Measurements from ENCODE around the gene SERPINA1.

SERPINA1 gene

GRCh38 chr14:94394025-94394493 is 5.7 kb upstream of the SERPINA1 start:
- intact Hi-C loops (cut with micrococcal nuclease) = loop anchor here (10.0 kb wide), 1 partner anchor 429 kb away; no protein-coding TSS in a partner anchor
- peaks cover 85% of the 10 kb centered on the region for H3K4me1 Mint-ChIP-seq (ENCODE audit: low read depth)
- peak overlapping the region; percentile 90 for H3K27ac Mint-ChIP-seq
- no peaks in the 10 kb centered on the region for H3K9me3 Mint-ChIP-seq
- no peaks in the 10 kb centered on the region for H3K27me3 Mint-ChIP-seq
- no peak overlapping the region for H3K4me3 Mint-ChIP-seq
- H3K36me3 Mint-ChIP-seq (ENCODE audit: low read depth) = no peaks in the 10 kb centered on the region

- H3K4me3 Mint-ChIP-seq = no peak overlapping the region
- peak overlapping the region; percentile 90 for H3K27ac Mint-ChIP-seq
- H3K36me3 Mint-ChIP-seq (ENCODE audit: low read depth) = no peaks in the 10 kb centered on the region
- H3K9me3 Mint-ChIP-seq = no peaks in the 10 kb centered on the region
- intact Hi-C loops (cut with micrococcal nuclease) = loop anchor here (10.0 kb wide), 1 partner anchor 429 kb away; no protein-coding TSS in a partner anchor
- no peaks in the 10 kb centered on the region for H3K27me3 Mint-ChIP-seq
- H3K4me1 Mint-ChIP-seq (ENCODE audit: low read depth) = peaks cover 91% of the 10 kb centered on the region
These were observed 5.1 kb upstream of the SERPINA1 start for GRCh38 chr14:94393474-94393873.

- no peaks in the 10 kb centered on the region for H3K9me3 Mint-ChIP-seq
- no peak overlapping the region for H3K4me3 Mint-ChIP-seq
- intact Hi-C loops (cut with micrococcal nuclease) = loop anchor here (10.0 kb wide), 1 partner anchor 428 kb away; no protein-coding TSS in a partner anchor
- no peaks in the 10 kb centered on the region for H3K36me3 Mint-ChIP-seq (ENCODE audit: low read depth)
- peak overlapping the region; percentile 90 for H3K27ac Mint-ChIP-seq
- H3K4me1 Mint-ChIP-seq (ENCODE audit: low read depth) = peaks cover 93% of the 10 kb centered on the region
- no peaks in the 10 kb centered on the region for H3K27me3 Mint-ChIP-seq
These were observed 4.1 kb upstream of the SERPINA1 start for GRCh38 chr14:94392510-94392935.

- Mint-ChIP-seq H3K9me3 (no peaks in the 10 kb centered on the region), H3K4me1 (ENCODE audit: low read depth) (peaks cover 90% of the 10 kb centered on the region), H3K4me3 (no peak overlapping the region), H3K36me3 (ENCODE audit: low read depth) (no peaks in the 10 kb centered on the region), H3K27ac (peak overlapping the region; percentile 90), H3K27me3 (no peaks in the 10 kb centered on the region)
- intact Hi-C loops (cut with micrococcal nuclease) = loop anchor here (10.0 kb wide), 1 partner anchor 427 kb away; no protein-coding TSS in a partner anchor
These were observed 3.0 kb upstream of the SERPINA1 start for GRCh38 chr14:94391281-94391975.

- Mint-ChIP-seq H3K27ac (peak overlapping the region; percentile 90), H3K36me3 (ENCODE audit: low read depth) (no peaks in the 10 kb centered on the region), H3K4me1 (ENCODE audit: low read depth) (peaks cover 90% of the 10 kb centered on the region), H3K27me3 (no peaks in the 10 kb centered on the region), H3K4me3 (peak overlapping the region; percentile 73), H3K9me3 (no peaks in the 10 kb centered on the region)
- intact Hi-C loops (cut with micrococcal nuclease) = loop anchor here (10.0 kb wide), 1 partner anchor 426 kb away; no protein-coding TSS in a partner anchor
These were observed 2.1 kb upstream of the SERPINA1 start for GRCh38 chr14:94390372-94391086.

- Mint-ChIP-seq H3K36me3 (ENCODE audit: low read depth) (no peaks in the 10 kb centered on the region), H3K9me3 (no peaks in the 10 kb centered on the region), H3K4me1 (ENCODE audit: low read depth) (peaks cover 90% of the 10 kb centered on the region), H3K4me3 (peak overlapping the region; percentile 73), H3K27me3 (no peaks in the 10 kb centered on the region), H3K27ac (peak overlapping the region; percentile 90)
- intact Hi-C loops (cut with micrococcal nuclease) = loop anchor here (10.0 kb wide), 1 partner anchor 425 kb away; no protein-coding TSS in a partner anchor
These were observed 1.4 kb upstream of the SERPINA1 start for GRCh38 chr14:94389731-94390371.

GRCh38 chr14:94389104-94389469 is 685 bp upstream of the SERPINA1 start:
- peak overlapping the region; percentile 43 for H3K27ac Mint-ChIP-seq
- H3K4me3 Mint-ChIP-seq = no peak overlapping the region
- intact Hi-C loops (cut with micrococcal nuclease) = no loop called here
- peaks cover 90% of the 10 kb centered on the region for H3K4me1 Mint-ChIP-seq (ENCODE audit: low read depth)
- no peaks in the 10 kb centered on the region for H3K9me3 Mint-ChIP-seq
- H3K36me3 Mint-ChIP-seq (ENCODE audit: low read depth) = no peaks in the 10 kb centered on the region
- H3K27me3 Mint-ChIP-seq = no peaks in the 10 kb centered on the region

- H3K36me3 Mint-ChIP-seq (ENCODE audit: low read depth) = no peaks in the 10 kb centered on the region
- no peak overlapping the region for H3K4me3 Mint-ChIP-seq
- no peaks in the 10 kb centered on the region for H3K27me3 Mint-ChIP-seq
- peak overlapping the region; percentile 43 for H3K27ac Mint-ChIP-seq
- H3K4me1 Mint-ChIP-seq (ENCODE audit: low read depth) = peaks cover 90% of the 10 kb centered on the region
- H3K9me3 Mint-ChIP-seq = no peaks in the 10 kb centered on the region
- intact Hi-C loops (cut with micrococcal nuclease) = no loop called here
These were observed 397 bp downstream of the SERPINA1 start for GRCh38 chr14:94388027-94388383.

- H3K9me3 Mint-ChIP-seq = no peaks in the 10 kb centered on the region
- no peaks in the 10 kb centered on the region for H3K36me3 Mint-ChIP-seq (ENCODE audit: low read depth)
- intact Hi-C loops (cut with micrococcal nuclease) = no loop called here
- no peak overlapping the region for H3K4me3 Mint-ChIP-seq
- H3K4me1 Mint-ChIP-seq (ENCODE audit: low read depth) = peaks cover 92% of the 10 kb centered on the region
- peak overlapping the region; percentile 43 for H3K27ac Mint-ChIP-seq
- no peaks in the 10 kb centered on the region for H3K27me3 Mint-ChIP-seq
These were observed 1.1 kb downstream of the SERPINA1 start for GRCh38 chr14:94387051-94388026.

- Mint-ChIP-seq H3K27me3 (no peaks in the 10 kb centered on the region), H3K36me3 (ENCODE audit: low read depth) (peaks cover 7% of the 10 kb centered on the region), H3K27ac (peak overlapping the region; percentile 11), H3K9me3 (no peaks in the 10 kb centered on the region), H3K4me1 (ENCODE audit: low read depth) (peaks cover 82% of the 10 kb centered on the region), H3K4me3 (no peak overlapping the region)
- intact Hi-C loops (cut with micrococcal nuclease) = no loop called here
These were observed 2.0 kb downstream of the SERPINA1 start for GRCh38 chr14:94386085-94387031.

- no peak overlapping the region for H3K4me3 Mint-ChIP-seq
- intact Hi-C loops (cut with micrococcal nuclease) = no loop called here
- peaks cover 75% of the 10 kb centered on the region for H3K4me1 Mint-ChIP-seq (ENCODE audit: low read depth)
- H3K9me3 Mint-ChIP-seq = no peaks in the 10 kb centered on the region
- peaks cover 15% of the 10 kb centered on the region for H3K36me3 Mint-ChIP-seq (ENCODE audit: low read depth)
- no peaks in the 10 kb centered on the region for H3K27me3 Mint-ChIP-seq
- peak overlapping the region; percentile 76 for H3K27ac Mint-ChIP-seq
These were observed 2.8 kb downstream of the SERPINA1 start for GRCh38 chr14:94385553-94386057.

- no peaks in the 10 kb centered on the region for H3K27me3 Mint-ChIP-seq
- no peak overlapping the region for H3K4me3 Mint-ChIP-seq
- H3K27ac Mint-ChIP-seq = peak overlapping the region; percentile 76
- H3K9me3 Mint-ChIP-seq = no peaks in the 10 kb centered on the region
- intact Hi-C loops (cut with micrococcal nuclease) = no loop called here
- peaks cover 27% of the 10 kb centered on the region for H3K36me3 Mint-ChIP-seq (ENCODE audit: low read depth)
- peaks cover 62% of the 10 kb centered on the region for H3K4me1 Mint-ChIP-seq (ENCODE audit: low read depth)
These were observed 4.1 kb downstream of the SERPINA1 start for GRCh38 chr14:94384342-94384741.

Data from dendritic cell treated with granulocyte-macrophage colony-stimulating factor and Interleukin-4, amounts not matched to agents 40 ng/mL and 50 ng/mL, for 4 days (primary cell).